Measurements from ENCODE around the gene TPSD1.

DNA sequence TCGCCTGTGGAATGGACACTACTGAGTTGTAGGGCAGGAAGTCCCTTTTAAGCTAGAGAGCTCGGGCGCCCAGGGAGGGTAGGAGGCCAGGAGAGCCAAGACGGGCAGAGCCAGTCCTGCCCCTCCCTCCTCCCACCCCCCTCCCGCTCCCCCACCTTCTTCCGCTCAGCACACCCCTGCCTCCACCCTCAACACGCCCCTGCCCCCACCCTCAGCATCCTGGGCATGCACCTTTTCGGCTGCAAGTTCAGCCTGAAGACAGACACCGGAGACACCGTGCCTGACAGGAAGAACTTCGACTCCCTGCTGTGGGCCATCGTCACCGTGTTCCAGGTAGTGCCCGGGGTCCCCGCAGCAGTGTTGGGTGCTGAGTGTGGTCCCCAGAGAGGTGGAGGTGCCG, 49.1 kb upstream of the TPSD1 start:
- TF ChIP-seq, protein P1, sequence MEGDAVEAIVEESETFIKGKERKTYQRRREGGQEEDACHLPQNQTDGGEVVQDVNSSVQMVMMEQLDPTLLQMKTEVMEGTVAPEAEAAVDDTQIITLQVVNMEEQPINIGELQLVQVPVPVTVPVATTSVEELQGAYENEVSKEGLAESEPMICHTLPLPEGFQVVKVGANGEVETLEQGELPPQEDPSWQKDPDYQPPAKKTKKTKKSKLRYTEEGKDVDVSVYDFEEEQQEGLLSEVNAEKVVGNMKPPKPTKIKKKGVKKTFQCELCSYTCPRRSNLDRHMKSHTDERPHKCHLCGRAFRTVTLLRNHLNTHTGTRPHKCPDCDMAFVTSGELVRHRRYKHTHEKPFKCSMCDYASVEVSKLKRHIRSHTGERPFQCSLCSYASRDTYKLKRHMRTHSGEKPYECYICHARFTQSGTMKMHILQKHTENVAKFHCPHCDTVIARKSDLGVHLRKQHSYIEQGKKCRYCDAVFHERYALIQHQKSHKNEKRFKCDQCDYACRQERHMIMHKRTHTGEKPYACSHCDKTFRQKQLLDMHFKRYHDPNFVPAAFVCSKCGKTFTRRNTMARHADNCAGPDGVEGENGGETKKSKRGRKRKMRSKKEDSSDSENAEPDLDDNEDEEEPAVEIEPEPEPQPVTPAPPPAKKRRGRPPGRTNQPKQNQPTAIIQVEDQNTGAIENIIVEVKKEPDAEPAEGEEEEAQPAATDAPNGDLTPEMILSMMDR (conservative IDR thresholded peaks at IDR 0.05; ENCODE audit: low read depth, low read length): no peak
- no peak for TF ChIP-seq EZH2 (IDR thresholded peaks at IDR 0.05; ENCODE audit: low read length, unreplicated experiment)
- no peak for TF ChIP-seq EZH2phosphoT487 (IDR thresholded peaks at IDR 0.05; ENCODE audit: borderline replicate concordance, low read length)
